Measurements from ENCODE around the gene TNRC18. TPM values are rescaled to one million over a fixed set of nuclear protein-coding genes. Genes with fewer than 3 reads are reported as not detected.

TNRC18 gene
- total RNA-seq, 1 donor from 2014 or later = 38.4 TPM

DNA sequence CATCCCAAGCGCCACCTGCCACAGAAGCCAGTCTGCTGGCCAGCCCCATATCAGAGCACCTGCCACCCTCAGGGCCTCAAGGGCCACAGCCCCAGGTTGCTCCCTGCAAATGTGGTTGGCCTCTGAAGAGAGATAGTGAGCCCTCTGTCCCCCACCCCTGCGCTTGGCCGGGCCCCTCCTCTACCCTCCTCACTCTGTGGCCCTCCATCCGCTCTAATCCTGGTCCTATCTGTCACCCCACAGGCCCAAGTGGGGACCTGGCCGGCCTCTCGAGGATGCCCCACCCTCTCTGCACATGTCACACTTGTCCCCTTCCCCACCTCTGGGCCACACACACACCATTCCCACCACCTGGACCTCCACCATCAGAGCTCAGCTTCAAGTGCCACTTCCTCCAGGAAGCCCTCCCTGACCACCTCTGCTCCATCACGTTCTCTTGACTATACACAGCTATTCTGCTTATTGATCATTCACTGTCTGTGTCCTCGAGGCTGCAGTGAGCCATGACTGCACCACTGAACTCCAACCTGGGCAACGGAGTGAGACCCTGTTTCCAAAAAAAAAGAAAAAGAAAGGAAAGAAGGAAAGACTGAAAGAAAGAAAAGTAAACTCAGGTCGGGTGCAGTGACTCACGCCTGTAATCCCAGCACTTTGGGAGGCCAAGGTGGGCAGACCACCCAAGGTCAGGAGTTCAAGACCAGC lies 42.4 kb downstream of the TNRC18 start:
- Histone ChIP-seq H3K4me3 (ENCODE audit: low read depth, low read length) (no peak overlapping the region), H3K36me3 (ENCODE audit: control insufficient read depth, insufficient read depth, low read length) (no peaks in the 10 kb centered on the region), H3K27me3 (ENCODE audit: control insufficient read depth, insufficient read depth, low read length) (no peaks in the 10 kb centered on the region)
- TF ChIP-seq, protein P1, sequence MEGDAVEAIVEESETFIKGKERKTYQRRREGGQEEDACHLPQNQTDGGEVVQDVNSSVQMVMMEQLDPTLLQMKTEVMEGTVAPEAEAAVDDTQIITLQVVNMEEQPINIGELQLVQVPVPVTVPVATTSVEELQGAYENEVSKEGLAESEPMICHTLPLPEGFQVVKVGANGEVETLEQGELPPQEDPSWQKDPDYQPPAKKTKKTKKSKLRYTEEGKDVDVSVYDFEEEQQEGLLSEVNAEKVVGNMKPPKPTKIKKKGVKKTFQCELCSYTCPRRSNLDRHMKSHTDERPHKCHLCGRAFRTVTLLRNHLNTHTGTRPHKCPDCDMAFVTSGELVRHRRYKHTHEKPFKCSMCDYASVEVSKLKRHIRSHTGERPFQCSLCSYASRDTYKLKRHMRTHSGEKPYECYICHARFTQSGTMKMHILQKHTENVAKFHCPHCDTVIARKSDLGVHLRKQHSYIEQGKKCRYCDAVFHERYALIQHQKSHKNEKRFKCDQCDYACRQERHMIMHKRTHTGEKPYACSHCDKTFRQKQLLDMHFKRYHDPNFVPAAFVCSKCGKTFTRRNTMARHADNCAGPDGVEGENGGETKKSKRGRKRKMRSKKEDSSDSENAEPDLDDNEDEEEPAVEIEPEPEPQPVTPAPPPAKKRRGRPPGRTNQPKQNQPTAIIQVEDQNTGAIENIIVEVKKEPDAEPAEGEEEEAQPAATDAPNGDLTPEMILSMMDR (IDR thresholded peaks at IDR 0.05; ENCODE audit: insufficient read depth, low read length, poor library complexity, severe bottlenecking) = no peak
- no peak for DNase-seq (ENCODE audit: low read depth)

DNA sequence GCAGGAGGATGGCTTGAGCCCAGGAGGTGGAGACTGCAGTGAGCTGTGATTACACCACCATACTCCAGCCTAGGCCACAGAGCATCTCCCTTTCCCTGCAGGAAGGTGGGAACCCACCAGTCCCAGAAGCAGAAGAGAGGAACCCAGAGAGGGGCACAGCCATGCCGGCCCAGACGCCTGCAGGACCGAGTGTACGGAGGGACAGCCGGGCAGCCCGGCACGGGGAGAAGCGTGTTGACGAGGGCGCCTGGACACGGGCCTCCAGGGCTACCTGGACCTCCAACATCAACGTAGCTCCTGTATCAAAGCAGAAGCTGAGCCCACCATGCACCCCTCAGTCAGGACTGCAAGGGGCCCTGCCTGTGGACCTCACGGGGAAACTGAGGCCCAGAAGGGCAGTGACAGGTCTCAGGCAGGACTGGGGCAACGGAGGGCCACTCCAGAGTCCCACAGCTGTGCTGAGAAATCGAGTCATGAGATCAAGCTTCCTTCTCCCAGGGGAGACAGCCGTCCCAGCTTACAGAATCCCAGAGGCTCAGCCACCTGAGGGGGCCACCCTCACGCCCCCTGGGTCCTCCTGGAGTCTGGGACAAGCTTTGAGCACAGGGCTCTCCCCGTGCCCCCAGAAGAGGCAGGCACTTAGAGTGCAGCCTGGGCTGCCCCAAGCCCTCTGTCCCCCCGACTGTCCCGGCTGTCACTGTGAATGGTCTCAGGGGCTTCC lies 43.1 kb downstream of the TNRC18 start:
- no peaks in the 10 kb centered on the region for H3K36me3 ChIP-seq (ENCODE audit: control insufficient read depth, insufficient read depth, low read length)
- no peak overlapping the region for H3K4me3 ChIP-seq (ENCODE audit: low read depth, low read length)
- TF ChIP-seq, protein P1 (IDR thresholded peaks at IDR 0.05; ENCODE audit: insufficient read depth, low read length, poor library complexity, severe bottlenecking) = no peak
- H3K27me3 ChIP-seq (ENCODE audit: control insufficient read depth, insufficient read depth, low read length) = no peaks in the 10 kb centered on the region
- no peak for DNase-seq (ENCODE audit: low read depth)

- DNase-seq (ENCODE audit: low read depth) = no peak
- no peaks in the 10 kb centered on the region for H3K27me3 ChIP-seq (ENCODE audit: control insufficient read depth, insufficient read depth, low read length)
- no peaks in the 10 kb centered on the region for H3K36me3 ChIP-seq (ENCODE audit: control insufficient read depth, insufficient read depth, low read length)
- TF ChIP-seq, protein P1 (IDR thresholded peaks at IDR 0.05; ENCODE audit: insufficient read depth, low read length, poor library complexity, severe bottlenecking) = no peak
- no peak overlapping the region for H3K4me3 ChIP-seq (ENCODE audit: low read depth, low read length)
Measured at GRCh38 chr7:5379546-5379945, 44.1 kb downstream of the TNRC18 start.

DNA sequence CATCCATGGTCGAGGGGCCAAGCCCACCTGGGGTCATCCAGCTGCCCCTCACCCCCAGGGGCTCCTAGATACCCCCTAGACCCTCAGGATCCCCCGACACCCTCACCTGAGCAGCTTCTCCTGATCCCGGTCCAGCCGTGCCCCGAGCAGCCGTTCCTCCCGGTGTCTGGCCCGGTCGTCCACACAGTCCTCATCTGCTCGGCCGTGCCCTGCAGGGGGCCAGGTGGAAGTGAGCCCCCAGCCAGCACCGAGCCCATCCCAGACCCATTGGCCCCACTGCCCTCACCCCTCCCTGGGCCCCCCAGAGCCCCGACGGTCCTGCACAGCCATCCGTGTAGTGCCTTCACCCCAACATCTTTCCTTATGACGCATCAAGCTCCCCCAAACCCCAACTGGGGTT lies 45.8 kb downstream of the TNRC18 start:
- Histone ChIP-seq H3K4me3 (ENCODE audit: low read depth, low read length) (no peak overlapping the region), H3K36me3 (ENCODE audit: control insufficient read depth, insufficient read depth, low read length) (no peaks in the 10 kb centered on the region), H3K27me3 (ENCODE audit: control insufficient read depth, insufficient read depth, low read length) (no peaks in the 10 kb centered on the region)
- TF ChIP-seq, protein P1 (IDR thresholded peaks at IDR 0.05; ENCODE audit: insufficient read depth, low read length, poor library complexity, severe bottlenecking) = no peak
- DNase-seq (ENCODE audit: low read depth) = no peak

- H3K36me3 ChIP-seq (ENCODE audit: control insufficient read depth, insufficient read depth, low read length) = no peaks in the 10 kb centered on the region
- no peaks in the 10 kb centered on the region for H3K27me3 ChIP-seq (ENCODE audit: control insufficient read depth, insufficient read depth, low read length)
- H3K4me3 ChIP-seq (ENCODE audit: low read depth, low read length) = no peak overlapping the region
- no peak for DNase-seq (ENCODE audit: low read depth)
- TF ChIP-seq, protein P1 (IDR thresholded peaks at IDR 0.05; ENCODE audit: insufficient read depth, low read length, poor library complexity, severe bottlenecking) = no peak
Measured at GRCh38 chr7:5377279-5377678, 46.4 kb downstream of the TNRC18 start.

Measured in kidney epithelial cell (primary cell).